Astrocyte of the cerebellum (primary cell): ENCODE measurements around the gene ADM.

Experiments used
- DNase-seq: peaks from one replicate; pipeline ENCODE4 v3.0.0-alpha.2; 2011; ENCODE audit warnings: low read depth
- H3K4me3 ChIP-seq: 2 replicates; pipeline ENCODE4 v1.5.1; 2011; ENCODE audit warnings: mild to moderate bottlenecking, low read depth, low read length, moderate library complexity
- CTCF ChIP-seq: IDR thresholded peaks from 2 replicates; pipeline ENCODE4 v1.5.1; 2012; ENCODE audit warnings: low read length, low read depth, moderate library complexity, mild to moderate bottlenecking; ENCODE audit errors: missing control alignments
- in situ Hi-C: cut with HindIII; loops from 2 replicates; pipeline ENCODE4 v1.10.0; 2017; ENCODE audit warnings: low sequenced_read_pairs

Gene ADM

DNA sequence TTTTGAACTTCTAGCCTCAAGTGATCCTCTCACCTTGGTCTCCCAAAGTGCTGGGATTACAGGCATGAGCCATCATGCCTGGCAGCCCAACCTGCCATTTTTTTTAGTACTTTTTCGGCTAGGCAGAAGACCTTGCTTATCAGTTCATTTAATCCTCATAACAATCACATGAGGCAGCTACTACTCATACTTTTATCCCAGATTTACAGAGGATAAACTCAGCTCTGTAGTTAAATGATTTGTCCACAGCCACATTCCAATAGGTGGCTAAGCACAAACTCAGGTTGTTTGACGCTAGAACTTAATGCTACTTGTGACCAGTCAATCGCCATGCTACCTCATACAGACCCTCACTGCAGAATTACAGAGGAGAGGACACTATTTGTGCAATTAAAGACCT, 38.9 kb upstream of the ADM start:
- no peak overlapping the region for H3K4me3 ChIP-seq
- in situ Hi-C loops, result no loop called here
- DNase-seq, result no peak
- no peak for TF ChIP-seq CTCF

DNA sequence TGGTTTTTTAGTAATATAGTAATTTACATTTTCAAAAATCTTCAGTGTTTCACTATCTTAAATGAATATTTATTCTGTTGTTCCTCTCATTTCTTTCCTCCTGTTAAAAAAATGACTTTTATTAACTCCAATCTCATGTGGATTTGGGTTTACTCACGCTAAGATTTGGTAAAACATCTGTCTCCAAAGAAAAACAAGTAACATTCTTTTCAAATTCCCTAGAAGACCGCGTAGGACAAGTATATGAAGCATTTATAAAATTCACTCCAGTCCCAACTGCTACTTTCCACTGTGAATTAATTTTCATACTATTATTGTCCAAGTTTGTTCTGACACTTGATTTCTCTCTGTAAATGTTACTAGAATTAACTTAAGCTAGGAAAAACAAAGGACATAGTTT, 37.1 kb upstream of the ADM start:
- in situ Hi-C loops, result no loop called here
- no peak for DNase-seq
- TF ChIP-seq CTCF, result no peak
- H3K4me3 ChIP-seq, result no peak overlapping the region

DNA sequence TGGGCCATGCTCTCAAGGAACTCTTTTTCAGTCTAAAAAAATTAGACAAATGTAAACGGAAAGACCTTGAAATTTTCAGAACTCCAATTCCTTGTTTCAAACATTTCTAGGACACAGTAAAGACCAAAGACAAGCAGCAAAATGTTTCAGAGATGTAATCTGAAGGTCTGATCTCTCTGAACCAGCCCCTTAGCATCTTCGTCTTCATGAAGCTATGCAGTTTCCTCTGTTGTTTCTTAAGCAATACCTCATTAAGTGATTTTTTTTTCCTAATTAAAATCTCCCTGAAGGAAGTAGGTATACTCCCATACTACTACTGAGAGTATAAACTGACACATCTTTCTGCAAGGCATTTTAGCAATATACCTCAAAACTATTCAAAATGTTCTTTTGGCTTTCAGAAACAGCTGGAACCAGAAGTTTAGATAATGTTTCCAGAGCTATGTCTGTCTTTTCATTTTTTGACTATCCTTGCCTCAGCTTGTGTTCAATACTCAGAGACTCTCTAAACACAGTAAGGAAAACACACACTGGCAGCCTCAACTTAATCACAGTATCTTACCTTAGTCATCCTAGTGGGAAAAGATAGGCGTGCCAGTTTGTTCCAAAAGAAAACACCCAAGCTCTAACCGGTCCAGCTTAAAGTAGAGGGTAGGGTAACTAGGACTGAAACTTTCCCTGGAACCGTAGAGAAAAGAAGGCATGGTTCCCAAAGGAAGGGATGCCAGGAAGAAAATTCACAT, 36.0 kb upstream of the ADM start:
- TF ChIP-seq CTCF, result no peak
- in situ Hi-C loops, result no loop called here
- H3K4me3 ChIP-seq, result no peak overlapping the region
- DNase-seq, result no peak

- no peak for TF ChIP-seq CTCF
- in situ Hi-C loops, result no loop called here
- H3K4me3 ChIP-seq, result no peak overlapping the region
- no peak for DNase-seq
These were observed 32.7 kb upstream of the ADM start for GRCh38 chr11:10272132-10272531.

DNA sequence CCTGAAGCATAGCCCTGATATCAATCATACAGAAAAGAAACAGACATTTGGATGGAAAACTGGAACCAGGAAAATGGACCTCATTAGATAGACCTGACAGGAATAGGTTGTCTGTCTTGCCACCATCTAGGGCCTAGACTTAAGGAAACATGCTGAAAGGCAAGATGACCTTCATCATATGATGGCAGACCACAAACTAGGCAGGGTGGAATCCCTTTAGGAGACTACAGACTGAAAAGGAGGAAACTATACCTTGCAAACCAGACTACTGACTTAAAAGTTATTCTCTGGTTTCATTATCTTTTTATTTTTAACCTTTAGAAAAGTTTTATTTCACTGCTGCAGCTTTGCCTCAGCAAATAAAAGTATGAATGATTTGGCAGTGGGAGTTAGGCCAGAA, 31.1 kb upstream of the ADM start:
- no peak for TF ChIP-seq CTCF
- in situ Hi-C loops, result no loop called here
- no peak overlapping the region for H3K4me3 ChIP-seq
- DNase-seq, result no peak

DNA sequence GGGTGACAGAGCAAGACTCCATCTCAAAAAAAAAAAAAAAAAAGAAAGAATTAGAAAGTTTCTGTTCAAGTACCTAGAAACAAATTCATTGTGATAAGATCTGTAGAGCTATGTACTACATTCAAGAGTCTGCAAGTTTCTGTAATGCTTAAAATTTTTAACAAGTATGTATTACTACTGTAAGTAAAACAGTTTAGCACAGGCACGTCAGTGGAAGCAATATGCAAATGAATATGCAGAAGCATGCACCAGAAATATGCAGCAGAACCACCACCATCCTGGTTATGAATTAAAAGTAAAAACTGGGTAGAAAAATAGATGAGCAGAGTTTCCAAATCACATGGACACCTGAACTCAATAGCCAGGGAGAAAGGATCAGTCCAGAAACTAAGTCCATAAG, 30.1 kb upstream of the ADM start:
- H3K4me3 ChIP-seq, result no peak overlapping the region
- DNase-seq, result no peak
- no peak for TF ChIP-seq CTCF
- in situ Hi-C loops, result no loop called here
